T-helper 2 cell treated with Interferon-gamma antibody and Interleukin-4, amounts not matched to agents 5 μg/mL and 100 μg/mL, for 36 hours (primary cell): Measurements from ENCODE around the gene SECISBP2L.
"Not testable (repeated sequence)": the region's sequence is repeated elsewhere in the genome, so short reads cannot be mapped to it uniquely, and the experiment has no call there.

Source experiments
- DNase-seq: peaks from one replicate; pipeline ENCODE4 v3.0.0; 2021; ENCODE audit warnings: low spot score
- H3K27ac Mint-ChIP-seq: one replicate; pipeline ENCODE4 v1.8.0; 2021; ENCODE audit warnings: mild to moderate bottlenecking, mixed read lengths
- H3K27me3 Mint-ChIP-seq: one replicate; pipeline ENCODE4 v1.8.0; 2021; ENCODE audit warnings: low read depth, mixed read lengths
- H3K36me3 Mint-ChIP-seq: one replicate; pipeline ENCODE4 v1.8.0; 2021; ENCODE audit warnings: low read depth, mixed read lengths
- H3K4me1 Mint-ChIP-seq: one replicate; pipeline ENCODE4 v1.8.0; 2021; ENCODE audit warnings: low read depth, mixed read lengths
- H3K4me3 Mint-ChIP-seq: one replicate; pipeline ENCODE4 v1.8.0; 2022; ENCODE audit warnings: mild to moderate bottlenecking, moderate library complexity, mixed read lengths
- H3K9me3 Mint-ChIP-seq: one replicate; pipeline ENCODE4 v1.8.0; 2021; ENCODE audit warnings: mixed read lengths

Gene SECISBP2L, protein sequence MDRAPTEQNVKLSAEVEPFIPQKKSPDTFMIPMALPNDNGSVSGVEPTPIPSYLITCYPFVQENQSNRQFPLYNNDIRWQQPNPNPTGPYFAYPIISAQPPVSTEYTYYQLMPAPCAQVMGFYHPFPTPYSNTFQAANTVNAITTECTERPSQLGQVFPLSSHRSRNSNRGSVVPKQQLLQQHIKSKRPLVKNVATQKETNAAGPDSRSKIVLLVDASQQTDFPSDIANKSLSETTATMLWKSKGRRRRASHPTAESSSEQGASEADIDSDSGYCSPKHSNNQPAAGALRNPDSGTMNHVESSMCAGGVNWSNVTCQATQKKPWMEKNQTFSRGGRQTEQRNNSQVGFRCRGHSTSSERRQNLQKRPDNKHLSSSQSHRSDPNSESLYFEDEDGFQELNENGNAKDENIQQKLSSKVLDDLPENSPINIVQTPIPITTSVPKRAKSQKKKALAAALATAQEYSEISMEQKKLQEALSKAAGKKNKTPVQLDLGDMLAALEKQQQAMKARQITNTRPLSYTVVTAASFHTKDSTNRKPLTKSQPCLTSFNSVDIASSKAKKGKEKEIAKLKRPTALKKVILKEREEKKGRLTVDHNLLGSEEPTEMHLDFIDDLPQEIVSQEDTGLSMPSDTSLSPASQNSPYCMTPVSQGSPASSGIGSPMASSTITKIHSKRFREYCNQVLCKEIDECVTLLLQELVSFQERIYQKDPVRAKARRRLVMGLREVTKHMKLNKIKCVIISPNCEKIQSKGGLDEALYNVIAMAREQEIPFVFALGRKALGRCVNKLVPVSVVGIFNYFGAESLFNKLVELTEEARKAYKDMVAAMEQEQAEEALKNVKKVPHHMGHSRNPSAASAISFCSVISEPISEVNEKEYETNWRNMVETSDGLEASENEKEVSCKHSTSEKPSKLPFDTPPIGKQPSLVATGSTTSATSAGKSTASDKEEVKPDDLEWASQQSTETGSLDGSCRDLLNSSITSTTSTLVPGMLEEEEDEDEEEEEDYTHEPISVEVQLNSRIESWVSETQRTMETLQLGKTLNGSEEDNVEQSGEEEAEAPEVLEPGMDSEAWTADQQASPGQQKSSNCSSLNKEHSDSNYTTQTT

DNA sequence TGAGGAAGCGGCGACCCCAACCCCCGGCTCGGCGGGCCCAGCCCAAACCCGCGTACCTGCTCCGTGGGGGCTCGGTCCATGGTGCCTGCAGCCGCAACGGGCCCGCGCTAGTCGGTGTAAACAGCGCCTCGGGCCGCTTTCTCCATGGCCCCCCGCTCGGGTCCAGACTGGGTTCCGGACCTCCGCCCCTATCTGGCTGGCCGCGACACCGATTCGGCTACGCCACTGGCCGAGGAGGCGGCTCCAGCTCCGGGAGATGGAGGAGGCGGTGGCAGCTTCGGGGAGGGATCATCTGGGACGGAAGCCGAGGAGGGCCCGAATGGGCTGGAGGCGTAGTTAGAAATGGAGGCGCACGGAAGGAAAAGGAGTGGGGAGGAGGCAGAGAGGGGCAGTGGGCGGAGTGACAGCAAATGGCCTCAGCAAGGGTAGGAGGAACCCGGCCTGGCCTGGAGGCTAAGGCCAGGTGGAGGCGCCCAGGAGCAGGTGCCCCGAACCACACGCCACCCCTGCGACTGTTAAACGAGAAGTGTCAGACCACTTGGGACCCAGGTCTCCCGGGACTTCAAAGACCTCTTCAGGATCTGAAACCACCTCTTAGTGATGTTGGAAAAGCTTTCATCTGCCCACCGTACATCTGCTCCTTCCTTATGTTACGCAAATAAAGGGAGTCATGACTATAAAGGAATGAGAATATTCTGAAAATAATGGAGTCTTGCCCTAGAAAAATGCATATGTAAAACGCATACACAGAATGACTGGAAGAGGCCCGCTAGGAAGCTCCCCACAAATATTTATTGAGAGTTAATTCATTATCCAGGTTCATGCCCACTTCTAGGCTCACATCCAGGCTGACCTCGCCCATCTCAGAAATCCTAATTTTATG is at the start of gene SECISBP2L:
TSS of gene SECISBP2L (minus strand) at position 227 of the 883 bp plus-strand sequence. CDS start at position 80, 147 bp downstream.
- peak; percentile 92 for DNase-seq
- Mint-ChIP-seq H3K4me3 (peak within 1 kb of the TSS; percentile 97), H3K27me3 (no peaks in the 10 kb centered on the region), H3K36me3 (peaks cover 4% of the 10 kb centered on the region), H3K4me1 (peaks cover 26% of the 10 kb centered on the region), H3K27ac (peak within 1 kb of the TSS; percentile 89), H3K9me3 (no peaks in the 10 kb centered on the region)

DNA sequence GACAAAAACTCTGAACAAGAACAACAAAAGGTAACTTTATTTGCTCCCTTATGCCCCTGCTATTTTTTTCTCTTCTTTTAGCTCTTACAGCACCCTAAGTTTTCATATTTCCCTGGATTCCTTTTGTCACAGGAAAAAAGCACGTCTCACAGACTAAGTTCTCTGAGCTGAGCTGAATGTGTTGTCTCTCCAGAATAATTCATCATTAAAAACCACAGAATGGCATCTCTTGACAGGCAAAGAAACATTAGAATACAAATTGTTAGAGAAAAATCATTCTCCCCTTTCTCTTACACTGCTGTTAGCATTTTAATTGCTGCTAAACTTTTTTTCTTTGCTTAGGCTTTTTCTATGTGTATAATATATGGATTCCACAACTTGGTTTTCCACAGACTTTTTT is 48.7 kb upstream of the SECISBP2L start:
- Mint-ChIP-seq H3K27ac (no peak overlapping the region), H3K4me1 (no peaks in the 10 kb centered on the region), H3K4me3 (no peak overlapping the region), H3K9me3 (no peaks in the 10 kb centered on the region), H3K27me3 (no peaks in the 10 kb centered on the region), H3K36me3 (no peaks in the 10 kb centered on the region)
- DNase-seq: no peak

DNA sequence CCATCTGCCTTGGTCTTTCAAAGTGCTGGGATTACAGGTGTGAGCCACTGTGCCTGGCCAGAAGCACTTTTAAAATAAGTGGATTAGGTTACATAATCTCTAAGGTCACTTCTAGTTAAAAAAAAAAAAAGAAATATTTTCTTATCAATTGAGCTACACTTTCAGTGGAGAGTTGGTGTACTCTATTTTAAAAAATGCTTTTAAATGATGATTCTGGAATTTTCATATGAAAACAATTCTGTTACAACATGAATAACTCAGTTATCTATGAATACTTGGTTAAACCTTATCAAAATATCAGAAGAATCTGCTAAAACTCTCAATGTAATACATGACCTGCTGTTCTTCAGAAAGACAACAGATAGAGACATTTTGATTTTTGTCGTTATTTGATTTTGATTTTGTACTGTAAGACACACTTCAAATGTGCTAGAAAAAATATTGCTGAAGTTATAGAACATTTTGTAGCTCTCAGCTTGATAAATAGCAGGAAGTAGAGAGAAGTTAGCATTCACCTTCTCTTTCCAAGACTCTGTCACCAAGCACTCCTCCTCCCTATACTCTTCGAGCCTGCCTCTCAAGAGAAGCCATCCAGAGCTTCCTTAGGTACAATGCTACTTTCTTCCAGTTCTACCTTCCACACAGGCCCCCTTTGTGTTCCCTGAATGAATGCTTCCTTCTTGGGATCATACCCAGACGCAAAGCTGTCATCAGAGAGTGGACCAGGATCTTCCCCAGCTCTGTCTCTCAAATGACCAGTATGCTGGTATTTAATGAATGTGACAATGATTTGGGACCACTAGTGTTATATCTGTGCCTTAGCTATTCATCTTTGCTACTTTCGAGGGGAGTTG is 47.2 kb upstream of the SECISBP2L start:
- H3K27ac Mint-ChIP-seq: no peak overlapping the region
- DNase-seq: no peak
- H3K36me3 Mint-ChIP-seq: no peaks in the 10 kb centered on the region
- no peaks in the 10 kb centered on the region for H3K27me3 Mint-ChIP-seq
- no peak overlapping the region for H3K4me3 Mint-ChIP-seq
- no peaks in the 10 kb centered on the region for H3K9me3 Mint-ChIP-seq
- no peaks in the 10 kb centered on the region for H3K4me1 Mint-ChIP-seq

DNA sequence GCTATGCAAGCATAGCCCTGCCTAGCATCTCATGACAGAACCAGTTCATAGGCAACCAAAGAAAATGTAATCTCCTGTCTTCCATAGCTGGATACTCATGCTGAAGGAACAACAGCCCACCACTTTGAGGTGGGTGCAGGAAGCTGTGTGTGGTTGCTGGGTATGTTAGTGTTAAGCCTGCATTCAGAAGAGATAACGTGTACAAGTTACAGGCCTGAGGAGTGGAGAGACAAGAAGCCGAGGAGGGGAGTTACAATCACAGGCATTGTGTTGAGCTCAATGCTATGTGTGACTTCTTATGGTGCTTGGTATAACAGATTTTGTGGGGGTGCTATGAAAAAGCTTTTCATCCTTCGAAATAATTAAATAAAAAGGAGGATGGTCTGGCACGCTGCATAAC is 42.8 kb upstream of the SECISBP2L start:
- no peak for DNase-seq
- Mint-ChIP-seq H3K9me3 (no peaks in the 10 kb centered on the region), H3K36me3 (no peaks in the 10 kb centered on the region), H3K27me3 (peaks cover 2% of the 10 kb centered on the region), H3K4me3 (no peak overlapping the region), H3K27ac (no peak overlapping the region), H3K4me1 (no peaks in the 10 kb centered on the region)

DNA sequence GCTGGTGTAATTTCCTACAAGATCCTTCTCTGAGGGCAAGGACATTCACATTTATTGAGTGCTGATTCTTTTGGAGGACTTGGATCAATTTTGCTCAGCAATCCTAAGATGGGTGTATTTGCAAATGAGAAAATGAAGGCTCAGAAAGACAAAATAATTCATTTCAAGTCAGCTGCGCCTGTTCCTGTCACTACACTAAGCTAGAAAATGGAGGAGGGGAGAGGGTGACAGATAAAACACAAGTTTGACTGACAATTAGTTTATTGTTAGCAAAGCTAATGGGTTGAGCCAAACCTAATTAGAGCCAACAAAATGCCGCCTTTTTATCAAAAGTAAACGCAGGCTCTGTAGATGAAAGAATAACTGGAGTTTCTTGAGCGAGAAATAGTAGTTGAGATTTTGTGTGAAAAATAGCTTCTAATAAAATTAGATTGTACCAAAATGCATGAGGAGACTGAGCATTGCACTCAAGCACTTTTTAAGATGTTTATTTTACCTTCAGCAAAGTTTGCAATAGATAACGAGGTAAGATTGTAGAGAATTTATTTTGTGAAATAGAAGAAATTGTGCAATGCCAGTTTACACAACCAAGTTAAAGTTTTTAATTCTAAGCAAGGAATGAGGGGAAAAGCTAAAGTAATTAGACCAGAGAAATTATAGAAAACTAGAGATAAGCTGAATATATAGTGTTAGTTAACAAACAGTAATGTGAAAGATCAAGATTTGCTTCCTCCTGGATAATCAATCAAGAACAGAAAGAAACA is 39.6 kb upstream of the SECISBP2L start:
- H3K36me3 Mint-ChIP-seq: no peaks in the 10 kb centered on the region
- no peaks in the 10 kb centered on the region for H3K4me1 Mint-ChIP-seq
- no peaks in the 10 kb centered on the region for H3K9me3 Mint-ChIP-seq
- no peak for DNase-seq
- no peak overlapping the region for H3K4me3 Mint-ChIP-seq
- no peak overlapping the region for H3K27ac Mint-ChIP-seq
- H3K27me3 Mint-ChIP-seq: peaks cover 8% of the 10 kb centered on the region

DNA sequence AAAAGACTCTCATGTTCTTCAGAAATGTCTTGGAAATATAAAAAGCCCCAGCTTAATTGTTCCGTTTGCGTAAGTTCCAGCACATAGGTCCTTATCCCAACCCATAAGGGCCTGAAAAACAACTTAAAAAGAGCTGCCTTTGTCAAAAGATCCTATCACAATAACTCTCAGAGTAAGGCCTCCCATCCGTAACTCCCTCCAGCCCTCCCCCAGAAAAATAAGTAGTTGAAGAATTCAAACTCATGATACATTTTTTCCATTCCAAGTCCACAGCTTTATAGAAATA is 38.0 kb upstream of the SECISBP2L start:
- no peak for DNase-seq
- no peaks in the 10 kb centered on the region for H3K36me3 Mint-ChIP-seq
- H3K27ac Mint-ChIP-seq: no peak overlapping the region
- no peaks in the 10 kb centered on the region for H3K4me1 Mint-ChIP-seq
- H3K9me3 Mint-ChIP-seq: no peaks in the 10 kb centered on the region
- peaks cover 8% of the 10 kb centered on the region for H3K27me3 Mint-ChIP-seq
- H3K4me3 Mint-ChIP-seq: no peak overlapping the region

DNA sequence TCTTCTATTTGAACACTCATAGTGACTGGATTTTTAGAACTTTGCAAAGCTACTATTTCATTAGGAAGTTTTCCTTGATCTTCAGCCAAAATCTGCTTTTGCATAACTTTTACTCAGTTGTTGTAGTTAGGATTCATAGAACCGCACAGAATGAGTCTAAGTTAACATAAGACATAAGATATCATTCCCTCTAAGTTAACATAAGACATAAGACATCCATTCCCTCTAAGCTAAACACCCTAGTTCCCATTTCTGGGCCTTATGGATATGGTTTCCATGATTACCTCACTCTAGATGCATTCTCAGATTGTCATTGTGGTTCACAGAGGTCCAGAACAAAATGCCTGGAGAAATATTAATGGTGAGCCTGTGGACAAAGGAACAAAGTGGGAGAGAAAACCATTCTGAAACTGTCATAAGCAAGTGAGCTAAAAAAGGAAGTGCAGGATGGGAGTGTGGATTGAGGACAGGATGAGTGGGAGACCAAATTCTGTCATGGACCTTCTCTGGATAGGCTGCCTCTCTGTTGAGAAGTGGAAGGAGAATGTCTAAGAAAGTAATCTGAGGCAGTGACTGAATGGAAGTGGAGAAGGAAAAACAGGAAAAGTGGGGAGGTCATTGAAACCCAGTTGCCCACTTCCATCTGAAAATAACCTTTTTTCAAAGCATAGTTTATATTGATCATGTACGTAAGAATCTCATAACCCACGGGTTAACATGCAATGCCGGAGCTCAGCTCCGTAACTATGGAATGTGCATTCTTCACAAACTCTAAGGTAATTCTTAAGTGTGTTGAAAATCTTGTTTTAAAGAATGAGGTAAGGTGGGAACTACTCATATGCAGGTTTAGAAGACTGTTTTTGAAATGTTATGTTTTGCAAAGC is 37.4 kb upstream of the SECISBP2L start:
- peaks cover 8% of the 10 kb centered on the region for H3K27me3 Mint-ChIP-seq
- no peak overlapping the region for H3K4me3 Mint-ChIP-seq
- H3K9me3 Mint-ChIP-seq: no peaks in the 10 kb centered on the region
- H3K36me3 Mint-ChIP-seq: no peaks in the 10 kb centered on the region
- H3K27ac Mint-ChIP-seq: no peak overlapping the region
- DNase-seq: no peak
- no peaks in the 10 kb centered on the region for H3K4me1 Mint-ChIP-seq

DNA sequence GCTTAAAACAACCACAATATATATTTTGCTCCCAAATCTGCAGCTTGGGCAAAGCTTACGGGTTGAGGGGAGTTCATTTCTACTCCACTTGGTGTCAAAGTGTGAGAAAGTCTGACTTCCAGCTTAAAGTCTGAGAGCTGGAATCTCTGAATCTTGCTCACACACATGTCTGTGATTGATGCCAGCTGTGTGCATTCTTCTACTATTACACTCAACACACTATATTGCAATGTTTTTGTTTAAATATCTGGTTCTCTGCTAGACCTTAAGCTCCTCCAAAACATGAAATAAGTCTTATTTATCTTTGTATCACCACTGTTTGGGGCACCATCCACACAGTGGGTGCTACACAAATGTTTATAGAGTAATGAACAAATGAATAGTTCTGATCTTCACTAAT is 36.7 kb upstream of the SECISBP2L start:
- Mint-ChIP-seq H3K27me3 (peaks cover 8% of the 10 kb centered on the region), H3K9me3 (no peaks in the 10 kb centered on the region), H3K4me1 (no peaks in the 10 kb centered on the region), H3K27ac (no peak overlapping the region), H3K36me3 (no peaks in the 10 kb centered on the region), H3K4me3 (no peak overlapping the region)
- DNase-seq: no peak

DNA sequence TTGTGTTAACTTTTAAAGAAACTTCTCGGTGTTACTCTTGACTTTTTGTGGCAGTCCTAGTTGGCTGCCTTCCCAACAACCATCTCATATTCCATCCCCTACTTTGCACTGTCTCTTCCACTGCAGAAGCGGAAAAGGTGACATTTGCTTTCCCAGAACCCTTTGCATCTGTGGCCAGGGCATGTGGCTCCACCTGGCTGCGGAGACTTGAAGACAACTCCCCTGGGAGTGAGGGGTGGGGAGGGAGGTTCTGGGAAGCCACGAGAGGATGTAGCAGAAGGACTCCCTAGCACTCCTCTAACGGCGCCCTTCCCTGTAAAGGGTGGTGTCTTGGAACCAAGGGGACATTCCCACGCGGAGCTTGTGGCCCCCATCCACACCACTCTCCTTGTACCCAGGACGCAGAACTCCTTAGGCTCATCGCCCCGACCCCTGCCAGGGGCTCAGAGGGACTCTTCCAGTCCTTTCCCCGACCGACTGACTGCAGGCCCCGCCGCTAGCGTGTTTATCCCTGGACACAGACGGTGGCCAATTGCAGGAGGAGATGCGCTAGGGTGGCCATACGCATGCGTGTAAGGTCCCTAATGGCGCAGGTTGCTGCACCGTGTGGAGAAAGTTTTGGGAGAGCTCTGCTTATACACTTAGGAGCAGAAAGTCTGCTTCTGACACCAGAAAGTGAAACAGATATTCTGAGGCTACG is 33.2 kb upstream of the SECISBP2L start:
- Mint-ChIP-seq H3K27ac (no peak overlapping the region), H3K4me3 (no peak overlapping the region), H3K36me3 (no peaks in the 10 kb centered on the region), H3K4me1 (peaks cover 2% of the 10 kb centered on the region), H3K9me3 (no peaks in the 10 kb centered on the region), H3K27me3 (peaks cover 5% of the 10 kb centered on the region)
- DNase-seq: no peak

DNA sequence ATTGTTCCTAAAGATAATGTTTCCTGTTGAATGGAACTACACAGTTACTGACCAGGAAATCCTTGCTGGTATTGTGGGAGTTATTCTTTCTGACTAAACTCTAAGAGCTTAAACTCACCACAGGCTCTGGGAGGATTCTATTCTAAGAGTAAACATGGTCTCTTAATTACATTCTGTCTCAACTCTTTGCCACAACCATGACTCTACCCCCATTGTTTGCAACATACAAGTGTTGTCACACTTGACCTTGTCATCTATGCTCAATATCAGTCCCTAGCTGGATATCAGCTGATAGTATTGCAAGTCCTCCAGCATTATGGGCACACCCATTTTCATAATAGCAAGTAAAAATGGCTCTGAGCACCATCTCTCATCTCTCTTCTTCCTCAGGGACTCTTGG is 29.6 kb upstream of the SECISBP2L start:
- no peaks in the 10 kb centered on the region for H3K9me3 Mint-ChIP-seq
- no peaks in the 10 kb centered on the region for H3K36me3 Mint-ChIP-seq
- H3K27ac Mint-ChIP-seq: no peak overlapping the region
- peaks cover 12% of the 10 kb centered on the region for H3K27me3 Mint-ChIP-seq
- no peak for DNase-seq
- H3K4me3 Mint-ChIP-seq: no peak overlapping the region
- H3K4me1 Mint-ChIP-seq: peaks cover 2% of the 10 kb centered on the region

DNA sequence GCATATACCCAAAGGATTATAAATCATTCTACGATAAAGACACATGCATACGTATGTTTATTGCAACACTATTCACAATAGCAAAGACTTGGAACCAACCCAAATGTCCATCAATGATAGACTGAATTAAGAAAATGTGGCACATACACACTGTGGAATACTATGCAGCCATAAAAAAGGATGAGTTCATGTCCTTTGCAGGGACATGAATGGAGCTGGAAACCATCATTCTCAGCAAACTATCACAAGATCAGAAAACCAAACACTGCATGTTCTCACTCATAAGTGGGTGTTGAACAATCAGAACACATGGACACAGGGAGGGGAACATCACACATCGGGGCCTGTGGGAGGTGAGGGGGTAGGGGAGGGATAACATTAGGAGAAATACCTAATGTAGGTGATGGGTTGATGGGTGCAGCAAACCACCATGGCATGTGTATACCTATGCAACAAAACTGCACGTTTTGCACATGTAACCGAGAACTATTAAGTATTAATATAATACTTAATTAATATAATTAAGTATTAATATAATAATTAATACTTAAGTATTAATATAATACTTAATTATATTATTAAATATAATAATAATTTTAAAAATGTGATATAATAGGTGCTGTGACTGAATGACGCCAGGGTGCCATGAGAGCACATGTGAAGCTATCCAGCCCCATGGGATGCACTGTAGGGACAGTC is 28.5 kb upstream of the SECISBP2L start:
- H3K9me3 Mint-ChIP-seq, DNase-seq, H3K36me3 Mint-ChIP-seq, H3K27ac Mint-ChIP-seq, H3K4me3 Mint-ChIP-seq, H3K4me1 Mint-ChIP-seq: not testable (repeated sequence)
- H3K27me3 Mint-ChIP-seq: peaks cover 19% of the 10 kb centered on the region
